ENCODE measurements around the gene GPRASP1.
"Not testable (repeated sequence)": the region's sequence is repeated elsewhere in the genome, so short reads cannot be mapped to it uniquely, and the experiment has no call there.

GPRASP1 gene

DNA sequence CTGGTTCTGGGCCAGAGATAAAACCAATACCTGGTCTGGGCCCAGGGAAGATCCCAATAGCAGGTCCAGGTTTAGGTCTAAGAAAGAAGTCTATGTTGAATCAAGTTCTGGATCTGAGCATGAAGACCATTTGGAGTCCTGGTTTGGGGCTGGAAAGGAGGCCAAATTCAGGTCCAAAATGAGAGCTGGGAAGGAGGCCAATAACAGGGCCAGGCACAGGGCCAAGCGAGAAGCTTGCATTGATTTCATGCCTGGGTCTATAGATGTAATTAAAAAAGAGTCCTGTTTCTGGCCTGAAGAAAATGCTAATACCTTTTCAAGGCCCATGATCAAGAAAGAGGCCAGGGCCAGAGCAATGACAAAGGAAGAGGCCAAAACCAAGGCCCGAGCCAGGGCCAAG is 3.4 kb downstream of the GPRASP1 start:
- TF ChIP-seq, protein P1, sequence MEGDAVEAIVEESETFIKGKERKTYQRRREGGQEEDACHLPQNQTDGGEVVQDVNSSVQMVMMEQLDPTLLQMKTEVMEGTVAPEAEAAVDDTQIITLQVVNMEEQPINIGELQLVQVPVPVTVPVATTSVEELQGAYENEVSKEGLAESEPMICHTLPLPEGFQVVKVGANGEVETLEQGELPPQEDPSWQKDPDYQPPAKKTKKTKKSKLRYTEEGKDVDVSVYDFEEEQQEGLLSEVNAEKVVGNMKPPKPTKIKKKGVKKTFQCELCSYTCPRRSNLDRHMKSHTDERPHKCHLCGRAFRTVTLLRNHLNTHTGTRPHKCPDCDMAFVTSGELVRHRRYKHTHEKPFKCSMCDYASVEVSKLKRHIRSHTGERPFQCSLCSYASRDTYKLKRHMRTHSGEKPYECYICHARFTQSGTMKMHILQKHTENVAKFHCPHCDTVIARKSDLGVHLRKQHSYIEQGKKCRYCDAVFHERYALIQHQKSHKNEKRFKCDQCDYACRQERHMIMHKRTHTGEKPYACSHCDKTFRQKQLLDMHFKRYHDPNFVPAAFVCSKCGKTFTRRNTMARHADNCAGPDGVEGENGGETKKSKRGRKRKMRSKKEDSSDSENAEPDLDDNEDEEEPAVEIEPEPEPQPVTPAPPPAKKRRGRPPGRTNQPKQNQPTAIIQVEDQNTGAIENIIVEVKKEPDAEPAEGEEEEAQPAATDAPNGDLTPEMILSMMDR (IDR thresholded peaks at IDR 0.05; ENCODE audit: insufficient read depth, low read length), result no peak
- TF ChIP-seq, protein P2, sequence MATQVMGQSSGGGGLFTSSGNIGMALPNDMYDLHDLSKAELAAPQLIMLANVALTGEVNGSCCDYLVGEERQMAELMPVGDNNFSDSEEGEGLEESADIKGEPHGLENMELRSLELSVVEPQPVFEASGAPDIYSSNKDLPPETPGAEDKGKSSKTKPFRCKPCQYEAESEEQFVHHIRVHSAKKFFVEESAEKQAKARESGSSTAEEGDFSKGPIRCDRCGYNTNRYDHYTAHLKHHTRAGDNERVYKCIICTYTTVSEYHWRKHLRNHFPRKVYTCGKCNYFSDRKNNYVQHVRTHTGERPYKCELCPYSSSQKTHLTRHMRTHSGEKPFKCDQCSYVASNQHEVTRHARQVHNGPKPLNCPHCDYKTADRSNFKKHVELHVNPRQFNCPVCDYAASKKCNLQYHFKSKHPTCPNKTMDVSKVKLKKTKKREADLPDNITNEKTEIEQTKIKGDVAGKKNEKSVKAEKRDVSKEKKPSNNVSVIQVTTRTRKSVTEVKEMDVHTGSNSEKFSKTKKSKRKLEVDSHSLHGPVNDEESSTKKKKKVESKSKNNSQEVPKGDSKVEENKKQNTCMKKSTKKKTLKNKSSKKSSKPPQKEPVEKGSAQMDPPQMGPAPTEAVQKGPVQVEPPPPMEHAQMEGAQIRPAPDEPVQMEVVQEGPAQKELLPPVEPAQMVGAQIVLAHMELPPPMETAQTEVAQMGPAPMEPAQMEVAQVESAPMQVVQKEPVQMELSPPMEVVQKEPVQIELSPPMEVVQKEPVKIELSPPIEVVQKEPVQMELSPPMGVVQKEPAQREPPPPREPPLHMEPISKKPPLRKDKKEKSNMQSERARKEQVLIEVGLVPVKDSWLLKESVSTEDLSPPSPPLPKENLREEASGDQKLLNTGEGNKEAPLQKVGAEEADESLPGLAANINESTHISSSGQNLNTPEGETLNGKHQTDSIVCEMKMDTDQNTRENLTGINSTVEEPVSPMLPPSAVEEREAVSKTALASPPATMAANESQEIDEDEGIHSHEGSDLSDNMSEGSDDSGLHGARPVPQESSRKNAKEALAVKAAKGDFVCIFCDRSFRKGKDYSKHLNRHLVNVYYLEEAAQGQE (IDR thresholded peaks at IDR 0.05; ENCODE audit: insufficient replicate concordance, low read depth), result no peak
- TF ChIP-seq SPI1 (IDR thresholded peaks at IDR 0.05; ENCODE audit: borderline replicate concordance, low read depth) (no peak), GABPA (IDR thresholded peaks at IDR 0.05; ENCODE audit: low read depth) (no peak), POLR2AphosphoS5 (IDR thresholded peaks at IDR 0.05; ENCODE audit: low read depth) (no peak)
- DNase-seq (ENCODE audit: low read depth in 1 of 2, low spot score in 1 of 2), result no peak
- Histone ChIP-seq H3K27me3 (ENCODE audit: insufficient read depth, poor library complexity, severe bottlenecking) (no peaks in the 10 kb centered on the region), H3K27ac (replicated peaks) (no peak overlapping the region), H3K4me3 (replicated peaks; ENCODE audit: insufficient read depth, low read length) (no peak overlapping the region)

DNA sequence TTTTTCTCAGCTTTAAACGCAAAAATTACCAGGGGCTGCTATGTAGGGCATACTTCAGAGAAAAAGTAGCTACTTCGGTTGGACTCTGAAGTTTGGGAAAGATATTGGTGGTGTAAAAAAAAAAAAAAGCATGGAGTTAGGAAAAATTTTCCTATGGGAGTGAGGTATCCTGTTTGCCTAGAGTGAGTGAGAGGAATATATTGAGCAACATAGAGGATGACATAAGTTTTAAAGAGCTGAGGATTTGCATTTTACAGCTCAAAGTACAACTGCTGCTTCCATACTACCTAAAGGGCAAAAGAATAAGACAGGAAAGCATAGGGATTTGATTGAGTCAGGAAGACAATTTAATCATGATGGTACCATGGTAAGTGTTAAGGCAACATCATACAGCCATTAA is 7.3 kb downstream of the GPRASP1 start:
- DNase-seq (ENCODE audit: low read depth in 1 of 2, low spot score in 1 of 2), result no peak
- no peak overlapping the region for H3K4me3 ChIP-seq (replicated peaks; ENCODE audit: insufficient read depth, low read length)
- TF ChIP-seq, protein P2 (IDR thresholded peaks at IDR 0.05; ENCODE audit: insufficient replicate concordance, low read depth), result no peak
- no peaks in the 10 kb centered on the region for H3K27me3 ChIP-seq (ENCODE audit: insufficient read depth, poor library complexity, severe bottlenecking)
- H3K27ac ChIP-seq (replicated peaks), result no peak overlapping the region

DNA sequence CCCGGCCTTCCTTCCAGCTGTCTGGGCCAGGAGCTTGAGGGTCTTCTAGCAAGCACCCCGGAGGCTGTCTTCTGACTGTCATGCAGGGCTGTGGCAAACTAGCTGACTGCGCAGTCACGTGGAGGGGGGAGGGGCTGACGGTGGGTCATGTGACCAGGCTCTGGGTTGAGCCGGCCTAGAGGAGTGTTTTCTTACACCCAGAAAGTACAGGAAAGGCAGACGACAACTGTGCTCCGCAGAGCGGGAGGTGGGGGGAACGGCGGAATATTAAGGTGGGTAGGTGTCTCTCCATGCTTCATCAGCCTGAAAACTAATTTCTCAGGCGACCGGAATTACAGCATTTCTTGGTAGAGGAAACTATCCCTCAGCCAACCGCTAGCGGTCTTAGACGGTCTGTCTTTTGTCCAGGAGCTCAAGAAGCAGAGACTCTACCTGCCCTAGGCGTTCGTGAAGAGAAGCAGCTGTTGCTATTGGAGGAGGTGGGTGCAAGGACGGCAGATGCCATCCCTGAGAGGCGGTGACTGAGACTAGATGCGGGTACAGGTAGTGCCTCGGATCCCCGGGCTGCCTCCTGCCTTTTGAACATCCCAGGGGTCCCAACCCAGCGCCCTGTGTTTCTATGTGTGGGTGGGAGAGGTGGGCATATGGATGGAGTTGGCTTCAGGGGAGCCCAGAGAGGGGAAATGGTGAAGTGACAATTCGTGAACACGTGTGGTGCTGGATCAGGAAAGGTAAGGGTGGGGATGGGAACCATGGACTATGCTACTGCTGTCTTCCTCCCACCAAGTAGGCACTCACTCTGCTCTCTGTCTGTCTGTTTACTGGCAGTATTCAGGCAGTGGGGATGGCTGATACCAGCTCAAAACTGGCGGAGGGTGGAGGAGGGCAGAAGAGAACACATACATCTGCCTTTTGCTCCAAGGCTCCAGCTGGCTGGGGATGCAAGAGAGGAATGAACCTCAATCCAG is 8.8 kb downstream of the GPRASP1 start:
- H3K27me3 ChIP-seq (ENCODE audit: insufficient read depth, poor library complexity, severe bottlenecking), result no peaks in the 10 kb centered on the region
- peak overlapping the region; percentile 36 for H3K4me3 ChIP-seq (replicated peaks; ENCODE audit: insufficient read depth, low read length)
- DNase-seq (ENCODE audit: low read depth in 1 of 2, low spot score in 1 of 2), result peak; percentile 10 to 67
- TF ChIP-seq SPI1 (IDR thresholded peaks at IDR 0.05; ENCODE audit: borderline replicate concordance, low read depth) (no peak), GABPA (IDR thresholded peaks at IDR 0.05; ENCODE audit: low read depth) (no peak), POLR2AphosphoS5 (IDR thresholded peaks at IDR 0.05; ENCODE audit: low read depth) (0 out of 2 replicates have a peak, but pooled peaks have one; percentile 18)
- TF ChIP-seq, protein P2 (IDR thresholded peaks at IDR 0.05; ENCODE audit: insufficient replicate concordance, low read depth), result no peak
- TF ChIP-seq, protein P1 (IDR thresholded peaks at IDR 0.05; ENCODE audit: insufficient read depth, low read length), result no peak
- H3K27ac ChIP-seq (replicated peaks), result peak overlapping the region; percentile 22

DNA sequence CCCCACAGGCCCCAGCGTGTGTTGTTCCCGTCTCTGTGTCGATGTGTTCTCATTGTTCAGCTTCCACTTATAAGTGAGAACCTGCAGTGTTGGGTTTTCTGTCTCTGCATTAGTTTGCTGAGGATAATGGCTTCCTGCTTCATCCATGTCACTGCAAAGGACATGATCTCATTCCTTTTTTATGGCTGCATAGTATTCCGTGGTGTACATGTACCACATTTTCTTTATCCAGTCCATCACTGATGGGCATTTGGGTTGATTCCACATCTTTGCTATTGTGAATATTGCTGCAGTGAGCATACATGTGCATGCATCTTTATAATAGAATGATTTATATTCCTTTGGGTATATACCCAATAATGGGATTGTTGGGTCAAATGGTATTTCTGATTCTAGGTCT is 12.5 kb downstream of the GPRASP1 start:
- H3K27ac ChIP-seq (replicated peaks); H3K27me3 ChIP-seq (ENCODE audit: insufficient read depth, poor library complexity, severe bottlenecking); DNase-seq (ENCODE audit: low read depth in 1 of 2, low spot score in 1 of 2); H3K4me3 ChIP-seq (replicated peaks; ENCODE audit: insufficient read depth, low read length): not testable (repeated sequence)

- not testable (repeated sequence) for H3K27ac ChIP-seq (replicated peaks); DNase-seq (ENCODE audit: low read depth in 1 of 2, low spot score in 1 of 2); H3K4me3 ChIP-seq (replicated peaks; ENCODE audit: insufficient read depth, low read length); H3K27me3 ChIP-seq (ENCODE audit: insufficient read depth, poor library complexity, severe bottlenecking)
Observed at GRCh38 chrX:102667034-102667433, 15.8 kb downstream of the GPRASP1 start.

Measured in HL-60 (cell line).